Right cardiac atrium (tissue), 5 donors: ENCODE results near the gene ATG4A. TPM values are rescaled to one million over a fixed set of nuclear protein-coding genes. Genes with fewer than 3 reads are reported as not detected.

Experiments used
- ATAC-seq, 2 donors: fragments of 200-7000 bp; cut with Tn5 transposase; one replicate each; pipeline versions ENCODE4 v1.8.0 to v1.9.1; 2020; ENCODE audit warnings: moderate library complexity in 2 of 2, mild to moderate bottlenecking in 1 of 2
- DNase-seq, 3 donors: peaks; one replicate each; pipeline ENCODE4 v3.0.0-alpha.2; 2020
- H3K27ac ChIP-seq: one replicate; pipeline ENCODE4 v1.5.1; 2013; ENCODE audit warnings: mild to moderate bottlenecking, low read length, control low read depth, moderate library complexity
- H3K27me3 ChIP-seq: one replicate; pipeline ENCODE4 v1.6.1; 2013; ENCODE audit not compliant: control insufficient read depth, insufficient read depth
- H3K4me1 ChIP-seq: one replicate; pipeline ENCODE4 v1.6.1; 2013; ENCODE audit warnings: low read length; ENCODE audit not compliant: control insufficient read depth, insufficient read depth
- H3K4me3 ChIP-seq: one replicate; pipeline ENCODE4 v1.5.1; 2013; ENCODE audit warnings: low read length, control low read depth
- H3K9me3 ChIP-seq: one replicate; pipeline ENCODE4 v1.6.1; 2013; ENCODE audit warnings: low read length; ENCODE audit not compliant: control insufficient read depth
- whole genome bisulfite sequencing: extraction: QIAGEN DNeasy Blood & Tissue Kit; methylation state at CpG from one replicate; pipeline ENCODE4 v1.1.7; 2013; 5-methylcytosine and 5-hydroxymethylcytosine counted together
- intact Hi-C, 4 donors: fragments of 100-400 bp; cut with DNase I; formaldehyde crosslinking; loops; one replicate each; pipeline versions ENCODE4 v1.11.0 to v1.14.0; 2022 to 2023
- long read RNA-seq, 4 donors: library from polyadenylated mRNA; unstranded; transcript quantifications; one replicate each; pipeline ENCODE4 v2.0.0, GENCODE V29; 2020 to 2021
- polyA plus RNA-seq: library from polyadenylated mRNA; stranded (reverse); fragments of 200-250 nt; gene quantifications from one replicate; pipeline ENCODE4 v1.2.3, GENCODE V29; 2013
- total RNA-seq, 4 donors: library from RNA; stranded (reverse); fragmentation: NEBNext Ultra II Directional; extraction: Animal tissue kit (Norgen Biotek cat#: 25700); gene quantifications; one replicate each; pipeline ENCODE4 v1.2.1, GENCODE V29; 2021
- donor health status: healthy with polysubstance abuse.
- donor health status: DM: no; HTN: yes; CAD: no.
- donor health status: DM: no; HTN: no; CAD: no.
- donor health status: DM: no; HTN: yes; CAD: no; lungs with severe emphysema.
- donor health status: DM: yes; HTN: yes; CAD: no.

The ATG4A gene
- total RNA-seq (10 to 100 TPM; 15.4 to 18.5 (median 15.7) TPM), polyA plus RNA-seq (14.4 TPM)
- long read RNA-seq, donor 1, transcript ATG4A-203 (13 exons, 2,315 nt), result major isoform, 25 of 40 reads
- long read RNA-seq, donor 1, partial matches to known transcripts, result 5 of 40 reads
- long read RNA-seq, donor 1, other reads (novel, unspliced or antisense), result 6 of 40 reads
- long read RNA-seq, donor 2, transcript ATG4A-203 (13 exons, 2,315 nt), result major isoform, 7 of 12 reads
- long read RNA-seq, donor 2, partial matches to known transcripts, result 0 of 12 reads
- long read RNA-seq, donor 2, other reads (novel, unspliced or antisense), result 2 of 12 reads
- long read RNA-seq, donor 3, transcript ATG4A-204 (14 exons, 2,501 nt), result minor isoform, 11 of 110 reads
- long read RNA-seq, donor 3, transcript ATG4A-203 (13 exons, 2,315 nt), result major isoform, 66 of 110 reads
- long read RNA-seq, donor 3, partial matches to known transcripts, result 7 of 110 reads
- long read RNA-seq, donor 3, other reads (novel, unspliced or antisense), result 24 of 110 reads
- long read RNA-seq, donor 4, transcript ATG4A-203 (13 exons, 2,315 nt), result major isoform, 11 of 14 reads
- long read RNA-seq, donor 4, partial matches to known transcripts, result 1 of 14 reads
- long read RNA-seq, donor 4, other reads (novel, unspliced or antisense), result 1 of 14 reads

GRCh38 chrX:108091264-108091877, at the start of gene ATG4A, which contains the start of gene PSMD10:
TSS of gene ATG4A (plus strand) at chrX:108091778. CDS start at chrX:108091827, 49 bp downstream.
TSS of gene PSMD10 (minus strand) at chrX:108091542. CDS start at chrX:108091520, 22 bp downstream.
- under 1% methylated on average over 47 of the region's 47 CpGs for WGBS
- intact Hi-C loops, result no loop called here
- peak within 1 kb of the TSS; percentile 97 for H3K27ac ChIP-seq
- no peaks in the 10 kb centered on the region for H3K27me3 ChIP-seq
- H3K4me3 ChIP-seq, result peak within 1 kb of the TSS; percentile 95
- ATAC-seq (peak; percentile 99 to 100), DNase-seq (peak; percentile 93 to 96 (median 96))
- no peaks in the 10 kb centered on the region for H3K4me1 ChIP-seq
- no peaks in the 10 kb centered on the region for H3K9me3 ChIP-seq

- intact Hi-C loops, result no loop called here
- H3K27ac ChIP-seq, result no peak within 1 kb of the TSS
- DNase-seq, result no peak
- no peaks in the 10 kb centered on the region for H3K9me3 ChIP-seq
- no peaks in the 10 kb centered on the region for H3K4me1 ChIP-seq
- 83% methylated on average over 10 of the region's 10 CpGs for WGBS
- ATAC-seq, result no peak
- no peaks in the 10 kb centered on the region for H3K27me3 ChIP-seq
- no peak within 1 kb of the TSS for H3K4me3 ChIP-seq
Observed at GRCh38 chrX:108044554-108045256, 46.9 kb upstream of the ATG4A start, which contains the start of gene VSIG1. TSS of gene VSIG1 (plus strand) at chrX:108045065. CDS start at chrX:108045131, 66 bp downstream.

- Histone ChIP-seq H3K4me3 (no peak overlapping the region), H3K27me3 (no peaks in the 10 kb centered on the region), H3K9me3 (no peaks in the 10 kb centered on the region), H3K4me1 (no peaks in the 10 kb centered on the region), H3K27ac (no peak overlapping the region)
- ATAC-seq, result no peak
- intact Hi-C loops, result no loop called here
- WGBS, result 31% methylated on average over 1 of the region's 1 CpG
- DNase-seq, result no peak
Observed at GRCh38 chrX:108049649-108050048, 41.9 kb upstream of the ATG4A start.

GRCh38 chrX:108053218-108053617, 38.4 kb upstream of the ATG4A start:
- DNase-seq, result no peak
- ATAC-seq, result no peak
- intact Hi-C loops, result no loop called here
- H3K4me1 ChIP-seq, result no peaks in the 10 kb centered on the region
- no peak overlapping the region for H3K4me3 ChIP-seq
- H3K9me3 ChIP-seq, result no peaks in the 10 kb centered on the region
- no peaks in the 10 kb centered on the region for H3K27me3 ChIP-seq
- no peak overlapping the region for H3K27ac ChIP-seq

GRCh38 chrX:108055546-108055945, 36.0 kb upstream of the ATG4A start:
- H3K9me3 ChIP-seq, result no peaks in the 10 kb centered on the region
- no peak for ATAC-seq
- intact Hi-C loops, result no loop called here
- no peaks in the 10 kb centered on the region for H3K27me3 ChIP-seq
- no peak overlapping the region for H3K4me3 ChIP-seq
- DNase-seq, result no peak
- H3K27ac ChIP-seq, result no peak overlapping the region
- no peaks in the 10 kb centered on the region for H3K4me1 ChIP-seq

- no peak for DNase-seq
- intact Hi-C loops, result loop anchor here in 1 of 4 donors (10.0 kb wide), 1 partner anchor 45 kb away; no protein-coding TSS in a partner anchor
- H3K9me3 ChIP-seq, result no peaks in the 10 kb centered on the region
- no peak for ATAC-seq
- 68% methylated on average over 1 of the region's 1 CpG for WGBS
- no peaks in the 10 kb centered on the region for H3K27me3 ChIP-seq
- no peaks in the 10 kb centered on the region for H3K4me1 ChIP-seq
- H3K27ac ChIP-seq, result no peak overlapping the region
- no peak overlapping the region for H3K4me3 ChIP-seq
Observed at GRCh38 chrX:108059801-108060200, 31.8 kb upstream of the ATG4A start.

GRCh38 chrX:108064001-108064400, 27.6 kb upstream of the ATG4A start:
- DNase-seq, result no peak
- WGBS, result 71% methylated on average over 1 of the region's 1 CpG
- Histone ChIP-seq H3K27me3 (no peaks in the 10 kb centered on the region), H3K27ac (no peak overlapping the region), H3K4me1 (no peaks in the 10 kb centered on the region), H3K4me3 (no peak overlapping the region), H3K9me3 (no peaks in the 10 kb centered on the region)
- no peak for ATAC-seq
- intact Hi-C loops, result loop anchor here in 1 of 4 donors (10.0 kb wide), 1 partner anchor 49 kb away; no protein-coding TSS in a partner anchor

- H3K9me3 ChIP-seq, result no peaks in the 10 kb centered on the region
- WGBS, result 99% methylated on average over 2 of the region's 2 CpGs
- no peak for ATAC-seq
Observed at GRCh38 chrX:108064613-108065012, 27.0 kb upstream of the ATG4A start.

GRCh38 chrX:108068121-108068520, 23.5 kb upstream of the ATG4A start:
- no peaks in the 10 kb centered on the region for H3K27me3 ChIP-seq
- H3K4me3 ChIP-seq, result no peak overlapping the region
- ATAC-seq (no peak), DNase-seq (no peak)
- no peaks in the 10 kb centered on the region for H3K9me3 ChIP-seq
- no peak overlapping the region for H3K27ac ChIP-seq
- no peaks in the 10 kb centered on the region for H3K4me1 ChIP-seq
- intact Hi-C loops, result loop anchor here in 1 of 4 donors (10.0 kb wide), 1 partner anchor 53 kb away; no protein-coding TSS in a partner anchor
- 74% methylated on average over 1 of the region's 1 CpG for WGBS

More at GRCh38 chrX:108064613-108065012, 27.0 kb upstream of the ATG4A start:
- DNase-seq, result no peak
- no peak overlapping the region for H3K4me3 ChIP-seq
- intact Hi-C loops, result loop anchor here in 1 of 4 donors (10.0 kb wide), 1 partner anchor 50 kb away; no protein-coding TSS in a partner anchor
- H3K4me1 ChIP-seq, result no peaks in the 10 kb centered on the region
- H3K27me3 ChIP-seq, result no peaks in the 10 kb centered on the region
- no peak overlapping the region for H3K27ac ChIP-seq

- H3K27ac ChIP-seq, result no peak overlapping the region
- H3K4me1 ChIP-seq, result no peaks in the 10 kb centered on the region
- ATAC-seq (no peak), DNase-seq (no peak)
- H3K9me3 ChIP-seq, result no peaks in the 10 kb centered on the region
- intact Hi-C loops, result no loop called here
- H3K4me3 ChIP-seq, result no peak overlapping the region
- H3K27me3 ChIP-seq, result no peaks in the 10 kb centered on the region
- 57% methylated on average over 4 of the region's 4 CpGs for WGBS
Observed at GRCh38 chrX:108070891-108071290, 20.7 kb upstream of the ATG4A start.
